ENCODE results near the gene SINHCAF.

Gene SINHCAF

GRCh38 chr12:31312431-31312830, 13.5 kb downstream of the SINHCAF start:
- intact Hi-C loops (cut with DNase I): no loop called here
- DNase-seq: no peak

- no peak for DNase-seq
- intact Hi-C loops (cut with DNase I): no loop called here
These were observed 14.2 kb downstream of the SINHCAF start for GRCh38 chr12:31311634-31312258.

GRCh38 chr12:31310488-31310887, 15.5 kb downstream of the SINHCAF start:
- intact Hi-C loops (cut with DNase I): no loop called here
- no peak for DNase-seq

GRCh38 chr12:31309279-31309678, 16.7 kb downstream of the SINHCAF start:
- intact Hi-C loops (cut with DNase I): no loop called here
- DNase-seq: no peak

- DNase-seq: no peak
- intact Hi-C loops (cut with DNase I): no loop called here
These were observed 17.8 kb downstream of the SINHCAF start for GRCh38 chr12:31308116-31308515.

GRCh38 chr12:31306866-31307265, 19.1 kb downstream of the SINHCAF start:
- intact Hi-C loops (cut with DNase I): no loop called here
- DNase-seq: no peak

GRCh38 chr12:31303466-31303865, 22.5 kb downstream of the SINHCAF start:
- DNase-seq: no peak
- intact Hi-C loops (cut with DNase I): no loop called here

- DNase-seq: no peak
- intact Hi-C loops (cut with DNase I): no loop called here
These were observed 24.6 kb downstream of the SINHCAF start for GRCh38 chr12:31301311-31301710.

GRCh38 chr12:31300783-31301182, 25.2 kb downstream of the SINHCAF start:
- intact Hi-C loops (cut with DNase I): no loop called here
- DNase-seq: no peak

- intact Hi-C loops (cut with DNase I): no loop called here
- no peak for DNase-seq
These were observed 25.6 kb downstream of the SINHCAF start for GRCh38 chr12:31300341-31300740.

GRCh38 chr12:31298922-31299321, 27.0 kb downstream of the SINHCAF start:
- intact Hi-C loops (cut with DNase I): no loop called here
- DNase-seq: no peak

- DNase-seq: no peak
- intact Hi-C loops (cut with DNase I): no loop called here
These were observed 27.4 kb downstream of the SINHCAF start for GRCh38 chr12:31298515-31298910.

GRCh38 chr12:31297572-31298514, 28.1 kb downstream of the SINHCAF start:
- intact Hi-C loops (cut with DNase I): no loop called here
- DNase-seq: no peak

- no peak for DNase-seq
- intact Hi-C loops (cut with DNase I): no loop called here
These were observed 36.5 kb downstream of the SINHCAF start for GRCh38 chr12:31289441-31289840.

- DNase-seq: no peak
- intact Hi-C loops (cut with DNase I): no loop called here
These were observed 37.6 kb downstream of the SINHCAF start for GRCh38 chr12:31288381-31288780.

- intact Hi-C loops (cut with DNase I): no loop called here
- no peak for DNase-seq
These were observed 45.8 kb downstream of the SINHCAF start for GRCh38 chr12:31280183-31280582.

GRCh38 chr12:31279390-31279924, 46.5 kb downstream of the SINHCAF start:
- DNase-seq: no peak
- intact Hi-C loops (cut with DNase I): no loop called here

- intact Hi-C loops (cut with DNase I): no loop called here
These were observed 47.1 kb downstream of the SINHCAF start for GRCh38 chr12:31278832-31279231.

GRCh38 chr12:31278424-31278823, 47.5 kb downstream of the SINHCAF start:
- no peak for DNase-seq
- intact Hi-C loops (cut with DNase I): no loop called here

More at GRCh38 chr12:31278832-31279231, 47.1 kb downstream of the SINHCAF start:
- DNase-seq: no peak

- intact Hi-C loops (cut with DNase I): no loop called here
- DNase-seq: no peak
These were observed 48.9 kb downstream of the SINHCAF start for GRCh38 chr12:31277081-31277480.

- intact Hi-C loops (cut with DNase I): no loop called here
- no peak for DNase-seq
These were observed 50.5 kb downstream of the SINHCAF start for GRCh38 chr12:31275491-31275890.

Data from posterior cingulate gyrus (tissue), 11 donors.